Activated CD4-positive, alpha-beta T cell treated with anti-CD3 and anti-CD28 coated beads for 24 hours (primary cell): Measurements from ENCODE around the gene PCNX4.

ENCODE experiments used
- DNase-seq, 2 donors: peaks; one replicate each; pipeline ENCODE4 v3.0.0-alpha.2; 2020; ENCODE audit warnings: low read depth in 2 of 2

Gene PCNX4

DNA sequence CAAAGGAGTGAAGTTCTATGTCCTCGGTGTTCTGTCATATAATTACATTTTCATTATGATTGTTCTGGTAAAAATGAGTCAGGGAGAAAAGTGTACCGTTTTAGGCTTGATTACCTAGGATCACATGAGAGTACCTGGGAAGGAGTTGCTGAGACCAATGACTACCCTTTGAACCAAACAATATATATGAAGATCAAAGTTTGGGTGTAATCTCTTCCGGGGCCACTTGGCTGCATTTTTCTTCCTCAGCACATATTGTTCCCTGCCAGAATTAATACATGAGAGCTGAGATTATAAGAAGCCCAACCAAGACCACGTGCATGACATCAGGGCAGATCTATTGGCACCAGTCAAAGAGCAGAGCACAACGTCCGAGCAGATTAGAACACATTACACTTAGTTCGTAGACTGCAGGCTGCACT, 114.5 kb downstream of the PCNX4 start:
- DNase-seq = no peak

DNA sequence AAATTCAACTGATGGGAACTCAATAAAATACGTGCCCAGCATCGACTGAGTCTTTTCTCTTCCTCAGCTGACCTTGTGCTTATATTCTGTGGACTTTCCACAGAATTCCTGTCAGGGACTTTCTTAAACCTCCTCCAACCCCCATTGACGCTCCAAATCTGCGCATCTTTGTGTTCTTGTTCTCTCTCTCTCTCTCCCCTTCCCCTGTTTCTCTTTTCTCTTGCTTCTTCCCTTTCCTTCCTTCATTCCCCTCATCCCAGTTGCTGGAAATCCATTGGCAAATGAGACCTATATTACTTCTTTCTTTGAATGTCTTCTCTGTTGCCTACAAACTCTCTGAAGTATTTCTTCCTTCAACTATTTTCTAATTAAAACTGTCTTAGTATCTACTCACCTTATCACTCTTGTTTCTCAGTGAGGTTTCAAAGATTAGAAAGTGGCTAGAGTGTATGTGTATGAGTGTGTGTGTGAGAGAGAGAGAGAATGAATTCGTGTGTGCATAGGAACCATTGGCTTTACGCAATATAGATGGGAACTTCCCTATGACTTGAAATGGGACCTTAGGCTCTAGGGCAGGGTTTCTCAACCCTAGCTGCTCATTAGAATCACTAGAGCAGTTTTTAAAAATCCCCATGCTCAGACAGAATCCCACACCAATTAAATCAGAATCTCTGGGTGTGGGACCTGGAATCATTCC, 115.3 kb downstream of the PCNX4 start:
- DNase-seq = no peak

DNA sequence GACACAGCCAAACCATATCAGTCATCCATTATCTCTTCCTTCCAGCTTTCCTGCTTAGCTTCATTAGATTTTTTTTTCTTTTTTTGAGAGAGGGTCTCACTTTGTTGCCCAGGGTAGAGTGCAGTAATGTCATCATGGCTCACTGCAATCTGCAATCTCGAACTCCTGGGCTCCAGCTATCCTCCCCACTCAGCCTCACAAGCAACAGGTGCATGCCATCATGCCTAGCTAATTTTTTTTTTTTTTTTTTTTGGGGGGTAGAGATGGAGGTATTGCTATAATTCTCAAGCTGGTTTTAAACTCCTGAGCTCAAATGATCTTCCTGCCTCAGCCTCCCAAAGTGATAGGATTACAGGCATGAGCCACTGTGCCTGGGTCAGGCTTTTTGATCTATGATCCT, 119.0 kb downstream of the PCNX4 start:
- no peak for DNase-seq

DNA sequence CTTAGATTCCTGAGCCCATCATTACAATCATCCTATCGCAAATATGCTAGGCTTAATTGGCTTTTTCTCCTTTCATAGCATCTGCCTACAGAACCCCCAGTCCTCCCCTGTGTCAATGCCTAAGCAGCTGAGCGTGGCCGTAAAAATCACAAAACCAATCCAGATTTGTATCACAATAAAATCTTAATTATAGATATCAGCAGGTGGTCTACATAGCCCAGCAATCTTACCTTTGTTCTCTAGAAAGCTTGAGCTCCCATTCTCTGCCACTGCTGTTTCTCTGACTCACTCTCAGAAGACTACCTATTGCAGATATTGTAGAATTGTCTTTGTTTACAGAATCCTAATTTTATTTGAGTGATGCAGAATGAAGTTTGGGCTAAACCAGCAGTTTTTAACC, 119.4 kb downstream of the PCNX4 start:
- DNase-seq = no peak

DNA sequence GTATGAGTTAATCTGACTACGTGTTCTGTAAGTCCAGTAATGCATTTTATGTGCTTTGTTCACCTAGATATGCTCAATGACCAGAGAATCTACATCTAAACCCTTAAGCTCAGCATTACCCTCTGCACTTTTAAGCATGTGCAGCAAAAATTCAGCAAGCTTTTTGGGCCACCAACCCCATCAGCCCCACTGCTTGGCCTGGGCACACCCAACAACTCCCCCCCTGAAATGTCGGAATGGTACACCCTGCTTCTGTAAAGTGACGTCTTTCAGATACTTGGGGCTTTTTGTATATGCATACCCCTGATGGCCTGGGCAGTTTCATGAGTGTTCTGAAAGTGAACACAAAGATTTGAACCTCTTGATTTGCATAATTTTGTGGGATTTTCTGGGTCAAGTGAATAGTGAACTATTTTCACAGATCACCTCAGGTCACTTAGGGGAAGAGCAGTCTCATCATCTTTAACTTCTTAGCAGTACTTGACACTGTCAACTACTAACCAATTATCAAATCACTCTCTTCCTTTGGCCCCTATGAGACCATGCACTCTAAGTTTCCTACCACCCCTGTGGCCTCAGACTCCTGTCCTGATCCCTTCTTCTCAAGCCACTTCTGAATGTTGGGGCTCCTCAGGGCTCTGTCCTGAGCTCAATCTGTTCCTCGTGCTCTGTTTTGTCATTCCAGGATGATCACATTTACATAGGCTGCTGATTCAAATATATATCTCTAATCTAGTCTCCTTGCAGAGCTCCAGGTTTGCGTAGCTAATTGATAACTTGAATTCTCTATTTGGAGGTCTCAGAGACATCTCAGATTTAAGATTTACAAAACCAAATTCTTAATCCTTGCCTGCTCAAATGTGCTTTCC, 121.0 kb downstream of the PCNX4 start:
- DNase-seq = no peak

DNA sequence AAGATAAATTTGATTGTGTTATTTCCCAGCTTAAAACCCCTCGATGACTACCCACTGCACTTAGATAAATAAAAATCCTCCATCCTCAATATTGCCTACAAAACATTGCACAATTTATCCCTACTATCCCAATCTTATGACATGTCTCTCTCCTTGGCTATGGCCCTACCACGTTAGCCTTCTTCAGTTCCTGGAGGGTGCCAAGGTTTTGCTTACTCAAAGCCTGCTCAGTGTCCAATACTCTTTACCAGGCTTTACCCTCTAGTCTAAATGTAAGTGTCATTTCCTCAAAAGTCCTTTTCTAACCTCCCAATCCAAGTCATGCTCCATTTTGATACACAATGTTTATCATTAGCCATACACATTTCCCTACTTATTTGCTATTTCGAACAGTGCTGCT, 122.3 kb downstream of the PCNX4 start:
- no peak for DNase-seq

DNA sequence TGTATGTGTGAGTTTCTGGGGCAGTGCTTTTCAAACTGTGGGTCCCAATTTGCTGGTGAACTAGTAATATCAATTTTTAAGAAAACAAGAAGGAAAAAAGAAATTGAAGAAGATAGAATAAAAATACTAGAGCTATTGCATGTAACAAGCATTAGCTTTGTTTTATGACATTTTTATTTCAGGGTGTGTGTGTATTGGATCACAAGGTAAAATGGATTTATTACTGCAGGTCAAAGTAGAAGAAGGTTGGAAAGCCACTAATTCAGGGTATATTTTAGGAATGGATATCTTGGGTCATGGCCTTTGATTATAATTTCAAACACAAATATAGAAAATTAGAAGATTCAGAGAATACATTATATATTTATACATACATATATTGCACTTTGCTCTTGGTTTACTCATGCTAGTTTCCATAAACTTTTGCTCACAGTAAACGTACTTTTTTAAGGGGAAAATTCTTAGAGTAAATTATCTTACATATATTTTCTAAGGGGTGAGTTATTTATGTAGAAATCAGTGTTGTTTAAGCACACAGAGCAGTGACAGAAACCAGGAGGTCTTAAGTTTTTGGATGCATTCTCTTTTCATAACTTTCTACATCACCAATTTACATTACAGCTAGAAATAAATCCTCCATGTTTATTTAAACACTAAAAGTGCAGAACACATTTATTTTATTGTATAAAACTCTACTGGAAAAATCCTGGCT, 122.8 kb downstream of the PCNX4 start:
- no peak for DNase-seq

DNA sequence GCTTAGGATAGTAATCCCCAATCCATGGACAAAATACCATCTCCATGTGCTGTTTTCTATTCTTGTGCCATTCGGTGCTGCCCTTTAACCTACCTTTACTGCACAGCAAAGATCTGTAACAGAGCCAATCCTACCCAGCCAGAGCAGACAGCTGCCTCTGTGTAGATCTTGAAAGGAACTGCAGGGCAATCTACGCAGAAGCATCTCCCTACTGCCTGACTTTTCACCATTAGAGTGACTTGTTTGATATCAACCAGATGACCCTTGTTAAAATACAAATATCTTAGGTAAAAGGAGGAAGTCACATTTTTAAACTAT, 123.4 kb downstream of the PCNX4 start:
- DNase-seq = no peak

DNA sequence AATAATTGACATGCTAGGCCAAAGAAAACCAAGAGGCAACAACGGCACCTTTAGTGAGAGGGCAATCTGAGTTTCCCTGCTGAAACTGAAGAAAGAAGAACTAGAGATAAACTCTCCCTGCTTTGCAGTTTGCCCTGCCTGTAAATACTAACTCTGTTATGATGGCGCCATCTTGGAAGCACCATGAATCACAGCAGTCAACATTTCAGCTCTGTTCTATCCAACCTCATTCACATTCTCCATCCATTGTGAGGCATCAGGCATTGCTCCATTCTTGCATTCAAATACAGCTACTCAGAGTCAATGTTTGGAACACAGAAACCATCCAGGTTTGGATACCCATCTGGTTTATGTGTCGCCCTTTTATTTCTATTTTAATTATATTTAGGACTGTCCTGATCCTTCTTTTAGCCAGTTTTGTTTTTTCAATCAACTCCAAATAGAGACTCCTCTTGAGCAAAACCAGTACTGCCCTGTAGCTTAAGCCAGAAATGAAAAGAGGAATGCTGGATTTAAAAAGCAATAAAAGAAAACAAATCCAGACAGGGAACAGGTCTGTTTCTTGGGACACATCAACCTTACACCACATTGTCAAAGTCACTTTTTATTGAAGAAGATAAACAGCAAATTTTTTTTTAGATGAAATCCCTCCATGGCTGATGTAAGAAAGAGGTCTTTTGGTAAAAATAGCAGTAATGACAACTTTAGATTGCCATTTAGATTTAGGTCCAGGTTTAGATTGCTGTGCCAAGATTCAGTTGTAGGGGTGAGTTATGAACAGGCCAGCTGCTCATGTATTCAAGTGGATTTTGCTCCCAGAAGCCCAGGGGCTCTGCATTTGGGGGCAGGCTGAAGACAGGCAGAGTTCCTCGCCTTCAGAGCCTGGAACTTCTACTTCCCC, 124.0 kb downstream of the PCNX4 start:
- DNase-seq = no peak

DNA sequence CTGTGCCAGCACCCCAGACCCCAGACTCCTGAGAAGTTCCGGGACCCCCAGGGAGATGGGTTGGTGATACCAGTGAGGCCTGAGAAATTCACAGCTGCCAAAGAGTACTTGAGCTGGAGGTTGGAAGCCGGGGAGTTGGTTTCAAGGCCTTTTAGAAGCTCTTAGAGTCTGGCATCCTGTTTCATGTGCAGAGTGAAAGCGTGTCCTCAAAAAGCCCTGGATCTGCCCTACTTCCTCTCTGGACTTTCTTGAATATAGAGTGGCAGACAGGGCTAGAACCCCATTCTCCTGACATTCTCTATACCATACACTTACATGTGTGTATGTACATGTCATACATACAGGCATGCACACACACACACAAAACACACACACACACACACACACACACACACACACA, 126.0 kb downstream of the PCNX4 start:
- no peak for DNase-seq
